NCI-H524 (cell line): ENCODE results near the gene PCBP3.

ENCODE experiments used
- DNase-seq, 2 experiments: peaks; one replicate each; lab custom pipeline; 2025; lab: John Stamatoyannopoulos, UW

The PCBP3 gene

DNA sequence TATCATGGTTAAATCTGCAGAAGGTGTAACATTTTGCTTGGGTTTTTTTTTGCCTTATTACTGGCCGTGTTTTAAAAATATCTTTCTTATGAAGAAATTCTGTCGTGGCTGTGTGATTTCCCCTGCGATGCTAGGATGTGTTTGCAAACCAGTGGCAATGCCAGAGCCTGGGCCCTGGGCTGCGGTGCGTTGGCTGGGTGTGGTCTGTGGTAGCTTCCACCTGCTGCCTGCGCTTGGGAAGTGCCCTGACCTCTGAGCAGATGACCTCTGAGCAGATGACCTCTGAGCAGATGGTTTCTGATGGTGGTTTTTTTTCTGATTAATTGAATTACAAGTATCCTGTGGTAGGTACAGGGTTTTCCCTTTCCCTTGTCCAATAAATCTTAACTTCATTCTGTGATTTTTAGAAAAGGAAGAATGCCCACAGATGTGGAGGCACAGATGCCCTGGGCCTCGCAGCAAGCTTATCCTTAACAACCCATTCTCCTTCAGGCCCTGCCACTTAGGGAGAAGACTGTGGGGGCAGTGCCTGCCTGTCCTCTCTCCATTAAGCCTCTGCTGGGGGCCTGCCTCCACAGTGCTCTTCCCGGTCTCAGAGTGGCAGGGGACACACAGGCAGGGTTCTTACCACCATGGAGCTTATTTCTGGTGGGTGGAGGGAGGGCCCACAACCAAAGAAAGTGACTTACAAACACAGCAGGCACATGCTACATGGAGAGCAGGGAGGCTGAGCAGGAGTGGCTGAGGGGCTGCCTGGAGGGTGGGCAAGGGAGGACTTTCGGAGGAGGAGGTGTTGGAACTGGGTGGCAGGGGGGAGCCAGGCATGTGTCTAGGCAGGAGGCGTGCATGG is 81.7 kb downstream of the PCBP3 start:
- DNase-seq, result no peak

- DNase-seq, result no peak
Observed at GRCh38 chr21:45725844-45726200, 82.3 kb downstream of the PCBP3 start.

DNA sequence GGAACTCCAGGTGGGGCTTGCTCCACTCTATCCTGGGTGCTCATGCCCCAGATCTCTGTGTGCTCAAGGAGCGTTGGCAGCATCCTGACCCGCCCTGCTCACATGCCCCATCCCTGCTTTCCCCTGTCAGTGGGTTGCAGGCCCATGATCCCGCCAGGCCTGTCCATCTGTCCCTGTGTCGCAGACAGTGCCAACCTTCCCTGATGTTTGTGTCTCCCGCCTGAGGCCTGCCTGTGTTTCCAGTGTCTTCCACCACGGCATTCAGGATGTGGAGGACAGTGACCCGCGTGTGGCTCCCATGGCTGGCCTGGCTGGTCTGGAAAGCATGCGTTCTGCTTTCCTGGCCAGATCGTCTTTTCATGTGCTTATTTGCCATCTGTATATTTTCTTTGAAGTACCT is 82.9 kb downstream of the PCBP3 start:
- no peak for DNase-seq

GRCh38 chr21:45727390-45727789 is 83.9 kb downstream of the PCBP3 start:
- no peak for DNase-seq

DNA sequence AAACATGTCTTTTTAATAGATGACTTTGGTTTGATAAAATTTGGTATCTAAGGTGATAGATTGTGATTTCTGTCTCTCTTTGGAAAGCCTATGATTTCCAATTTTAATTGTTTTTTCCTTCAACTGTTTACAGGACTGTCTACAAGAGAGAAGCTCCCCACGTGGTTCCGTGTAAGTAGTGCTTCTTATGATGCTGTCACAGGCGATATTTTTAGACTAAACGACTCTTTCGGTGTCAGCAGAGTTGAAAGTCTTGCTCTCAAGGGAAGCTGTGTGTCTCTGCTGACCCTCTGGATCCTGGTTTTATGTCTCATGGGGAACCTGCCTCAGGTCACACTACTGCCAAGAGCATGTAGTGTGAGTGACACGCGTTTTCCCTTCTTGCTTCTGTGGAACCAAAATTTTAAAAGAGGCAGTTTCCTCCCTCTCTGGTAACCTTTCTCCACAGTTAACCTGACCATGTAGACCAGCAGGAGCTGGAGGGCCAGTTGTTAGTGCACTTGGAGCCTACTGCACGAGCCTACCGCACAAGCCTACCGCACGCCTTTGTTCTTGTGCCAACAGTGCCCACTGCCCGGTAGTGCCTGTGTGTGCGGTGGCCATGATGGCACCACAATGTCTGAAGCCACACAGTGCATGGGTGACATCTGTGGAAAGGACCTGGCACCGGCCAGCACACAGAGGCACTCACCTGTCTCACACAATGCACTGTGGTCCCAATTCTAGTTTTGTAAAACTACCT is 91.9 kb downstream of the PCBP3 start:
- DNase-seq, result no peak

- no peak for DNase-seq
Observed at GRCh38 chr21:45736042-45736689, 92.6 kb downstream of the PCBP3 start.

GRCh38 chr21:45736690-45737484 is 93.4 kb downstream of the PCBP3 start:
- no peak for DNase-seq

- DNase-seq, result no peak
Observed at GRCh38 chr21:45737485-45738166, 94.1 kb downstream of the PCBP3 start.

- DNase-seq, result no peak
Observed at GRCh38 chr21:45739218-45740087, 95.9 kb downstream of the PCBP3 start.

- no peak for DNase-seq
Observed at GRCh38 chr21:45740088-45740440, 96.5 kb downstream of the PCBP3 start.

- no peak for DNase-seq
Observed at GRCh38 chr21:45740491-45741357, 97.2 kb downstream of the PCBP3 start.

GRCh38 chr21:45741691-45742090 is 98.2 kb downstream of the PCBP3 start:
- no peak for DNase-seq

DNA sequence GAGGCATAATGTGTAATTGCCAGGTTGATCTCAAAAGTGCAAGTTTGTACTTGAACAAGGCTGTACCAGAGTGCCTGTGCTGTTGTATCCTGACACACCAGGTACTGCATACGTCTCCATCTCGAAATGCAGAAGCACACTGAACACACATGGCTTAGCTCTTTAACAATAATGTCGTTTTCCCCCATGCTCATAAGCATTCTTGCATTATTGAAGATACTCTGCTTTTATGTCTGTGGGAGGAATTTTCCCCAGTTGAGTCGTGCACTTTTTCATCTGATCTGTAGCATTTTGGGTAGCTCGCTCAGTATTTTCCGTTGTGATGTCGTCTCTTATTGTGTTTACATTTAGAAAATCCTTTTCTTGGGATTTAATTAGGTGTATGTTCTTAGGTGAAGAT is 98.7 kb downstream of the PCBP3 start:
- no peak for DNase-seq

DNA sequence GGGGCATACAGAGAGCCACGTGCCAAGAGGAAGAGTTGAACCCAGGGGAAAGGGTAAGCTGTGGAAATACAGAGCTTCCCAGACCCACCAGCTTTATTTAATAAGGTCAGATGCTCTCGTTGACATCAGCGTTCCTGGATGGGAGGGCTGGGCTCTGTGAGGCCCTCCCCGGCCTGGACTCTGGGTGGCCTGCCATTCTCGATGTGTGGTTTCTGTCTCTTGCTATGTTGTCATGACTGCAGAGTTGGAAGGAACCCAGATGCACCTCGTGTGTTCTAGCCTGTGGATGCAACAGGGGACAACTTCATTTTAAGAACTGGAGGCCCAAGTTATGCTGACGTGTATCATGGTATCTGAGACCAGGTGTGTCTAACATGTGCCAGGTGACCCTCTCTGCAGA is 101.7 kb downstream of the PCBP3 start:
- no peak for DNase-seq

GRCh38 chr21:45747233-45747766 is 103.8 kb downstream of the PCBP3 start:
- DNase-seq, result no peak

DNA sequence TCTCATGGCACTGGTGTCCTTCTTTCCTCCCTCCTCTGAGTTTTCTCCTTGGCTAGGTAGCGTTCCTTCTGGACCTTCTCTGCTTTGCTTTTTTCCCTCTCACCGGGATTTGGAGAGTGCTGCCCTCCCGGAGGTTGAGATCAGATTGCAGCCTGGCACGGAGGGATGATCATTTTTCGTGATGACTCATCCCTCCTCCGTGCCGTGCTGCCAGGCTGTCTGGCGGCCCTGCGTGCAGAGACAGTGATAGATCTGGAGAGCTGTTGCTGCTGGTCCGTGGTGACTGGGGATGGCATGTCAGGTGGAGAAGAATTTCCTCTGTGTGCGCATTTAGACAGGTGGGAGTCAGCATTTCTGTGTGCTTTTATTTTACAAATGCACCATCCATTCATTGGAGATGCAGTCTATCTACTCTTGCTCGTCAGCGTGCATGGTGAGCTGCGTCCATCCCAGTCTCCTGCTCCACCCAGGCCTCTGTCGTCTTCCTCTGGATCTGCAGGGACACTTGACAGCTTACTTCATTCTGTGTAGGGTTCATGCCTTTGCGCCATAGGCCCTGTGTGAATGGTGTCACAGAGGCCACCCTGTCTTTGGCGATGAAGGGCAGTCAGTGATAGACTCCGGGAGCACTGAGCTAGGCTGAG is 104.4 kb downstream of the PCBP3 start:
- peak; percentile 52 to 84 for DNase-seq

DNA sequence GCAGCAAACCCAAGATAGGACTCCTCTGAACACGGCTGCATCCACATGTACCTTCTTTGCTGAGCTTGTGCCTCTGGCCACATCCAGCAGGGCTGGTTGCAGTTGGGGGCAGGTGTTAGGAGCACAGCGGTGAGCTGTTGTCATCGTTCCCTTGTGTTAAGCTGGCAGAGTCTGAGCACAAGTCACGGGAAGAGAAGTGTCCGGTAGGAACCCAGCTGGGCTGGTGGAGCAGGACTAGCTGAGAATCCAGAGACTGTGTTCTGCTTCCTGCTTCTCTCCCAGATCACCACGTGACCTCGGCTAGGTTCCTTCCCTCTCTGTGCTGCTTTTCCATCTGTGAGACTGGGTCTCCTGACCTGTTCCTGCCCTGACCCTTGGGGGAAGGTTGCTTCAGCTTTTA is 105.1 kb downstream of the PCBP3 start:
- DNase-seq, result no peak

DNA sequence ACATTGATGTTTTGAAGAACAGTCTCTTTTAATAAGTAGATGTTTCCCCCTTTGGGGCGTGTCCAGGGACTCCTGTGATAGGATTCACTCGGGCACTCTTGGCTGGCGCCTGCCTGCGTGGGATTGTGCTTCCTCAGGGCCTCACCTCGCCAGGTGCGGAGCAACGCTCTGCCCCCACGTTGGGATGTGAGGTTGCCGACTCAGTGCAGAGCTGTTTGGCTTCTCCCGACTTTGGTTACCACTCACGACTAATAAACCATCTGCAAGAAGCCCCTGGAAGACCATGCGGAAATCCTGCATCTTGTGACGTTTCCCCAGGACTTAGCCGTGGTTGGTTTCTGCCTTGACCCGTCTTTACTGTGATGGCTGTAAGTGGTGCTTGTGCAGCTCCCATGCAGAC is 106.4 kb downstream of the PCBP3 start:
- no peak for DNase-seq

GRCh38 chr21:45750936-45751335 is 107.4 kb downstream of the PCBP3 start:
- DNase-seq, result no peak
